Cortex of kidney (tissue), 1 donor: ENCODE measurements around the gene HSPB6.
A peak's percentile ranks its signal among the peaks of the same experiment; 100 is the strongest.
"Not testable (repeated sequence)": the region's sequence is repeated elsewhere in the genome, so short reads cannot be mapped to it uniquely, and the experiment has no call there.

Experiments used
- DNase-seq: peaks from one replicate; lab custom pipeline; 2025; lab: John Stamatoyannopoulos, UW

The HSPB6 gene

GRCh38 chr19:35729763-35730162 is 27.1 kb downstream of the HSPB6 start:
- no peak for DNase-seq

- DNase-seq: no peak
Observed at GRCh38 chr19:35729021-35729420, 27.8 kb downstream of the HSPB6 start.

- DNase-seq: no peak
Observed at GRCh38 chr19:35727956-35728706, 28.7 kb downstream of the HSPB6 start.

GRCh38 chr19:35727053-35727955 is 29.5 kb downstream of the HSPB6 start:
- DNase-seq: no peak

GRCh38 chr19:35725216-35725861 is 31.5 kb downstream of the HSPB6 start:
- no peak for DNase-seq

- no peak for DNase-seq
Observed at GRCh38 chr19:35724560-35724959, 32.3 kb downstream of the HSPB6 start.

- not testable (repeated sequence) for DNase-seq
Observed at GRCh38 chr19:35724132-35724531, 32.7 kb downstream of the HSPB6 start.

- DNase-seq: no peak
Observed at GRCh38 chr19:35723671-35724070, 33.2 kb downstream of the HSPB6 start.

- DNase-seq: no peak
Observed at GRCh38 chr19:35722897-35723296, 33.9 kb downstream of the HSPB6 start.

GRCh38 chr19:35722461-35722860 is 34.4 kb downstream of the HSPB6 start:
- DNase-seq: no peak

GRCh38 chr19:35721374-35721773 is 35.5 kb downstream of the HSPB6 start:
- no peak for DNase-seq

- no peak for DNase-seq
Observed at GRCh38 chr19:35720648-35721047, 36.2 kb downstream of the HSPB6 start.

- DNase-seq: no peak
Observed at GRCh38 chr19:35720163-35720524, 36.7 kb downstream of the HSPB6 start.

- DNase-seq: no peak
Observed at GRCh38 chr19:35719402-35720162, 37.2 kb downstream of the HSPB6 start.

- DNase-seq: no peak
Observed at GRCh38 chr19:35718345-35719041, 38.3 kb downstream of the HSPB6 start.

GRCh38 chr19:35717665-35718344 is 39.0 kb downstream of the HSPB6 start, which contains the start of gene KMT2B:
KMT2B (plus strand) TSS chr19:35718003; CDS start chr19:35718019, 16 bp downstream.
- no peak for DNase-seq

GRCh38 chr19:35716801-35717664 is 39.8 kb downstream of the HSPB6 start:
- peak; percentile 72 for DNase-seq

- DNase-seq: no peak
Observed at GRCh38 chr19:35715981-35716800, 40.6 kb downstream of the HSPB6 start.

- no peak for DNase-seq
Observed at GRCh38 chr19:35715355-35715809, 41.4 kb downstream of the HSPB6 start.
